Lower leg skin (tissue), 4 donors: ENCODE results near the gene GINS2. TPM values are rescaled to one million over a fixed set of nuclear protein-coding genes. Genes with fewer than 3 reads are reported as not detected.

Source experiments
- DNase-seq, 2 donors: peaks; one replicate each; pipeline ENCODE4 v3.0.0-alpha.2; 2019; ENCODE audit warnings: low spot score in 2 of 2
- H3K4me3 ChIP-seq: fragments of 200-600 bp; sonication (generic); 2 replicates; pipeline ENCODE4 v1.5.1; 2017; ENCODE audit warnings: mild to moderate bottlenecking, low read depth; ENCODE audit not compliant: poor library complexity, severe bottlenecking
- CTCF ChIP-seq, 3 donors: fragments of 450-650 bp; IDR thresholded peaks; one replicate each; pipeline ENCODE4 v1.5.1; 2016; ENCODE audit warnings: antibody characterized with exemption in 3 of 3, mild to moderate bottlenecking in 3 of 3, moderate library complexity in 2 of 3
- POLR2A ChIP-seq, 2 donors: fragments of 450-650 bp; IDR thresholded peaks; one replicate each; pipeline ENCODE4 v1.6.1; 2016 to 2017; ENCODE audit warnings: antibody characterized with exemption in 2 of 2, mild to moderate bottlenecking in 1 of 2, moderate library complexity in 1 of 2
- WGBS, 2 donors: methylation state at CpG; one replicate each; pipeline ENCODE4 v1.1.5; 2018; 5-methylcytosine and 5-hydroxymethylcytosine counted together
- intact Hi-C: fragments of 100-400 bp; cut with DNase I; formaldehyde crosslinking; loops from one replicate; pipeline ENCODE4 v1.15.0; 2023; ENCODE audit warnings: low total_unique reads
- total RNA-seq, 4 donors: library from RNA; depleted of rRNA; stranded (reverse); fragments of >200 nt; gene quantifications; one replicate each; pipeline ENCODE4 v1.1.0, GENCODE V29; 2016

Gene GINS2
- total RNA-seq, 4 donors from 2014 or later, result 0.38 to 0.98 (median 0.91) TPM; not detected in 1

GRCh38 chr16:85629853-85630252 is 58.9 kb downstream of the GINS2 start:
- DNase-seq, result no peak
- H3K4me3 ChIP-seq, result no peak overlapping the region
- WGBS, 2 donors, result 92 to 96% methylated on average over 5 of the region's 5 CpGs
- intact Hi-C loops, result no loop called here
- TF ChIP-seq CTCF (IDR thresholded peaks at IDR 0.05), result no peak
- no peak for TF ChIP-seq POLR2A (IDR thresholded peaks at IDR 0.05)

- WGBS, 2 donors, result 96 to 97% methylated on average over 4 to 10 of the region's 10 CpGs
- no peak for DNase-seq
- intact Hi-C loops, result no loop called here
- TF ChIP-seq CTCF (IDR thresholded peaks at IDR 0.05) (no peak), POLR2A (IDR thresholded peaks at IDR 0.05) (no peak)
- H3K4me3 ChIP-seq, result no peak overlapping the region
Observed at GRCh38 chr16:85629326-85629725, 59.4 kb downstream of the GINS2 start.

GRCh38 chr16:85628645-85629044 is 60.1 kb downstream of the GINS2 start:
- TF ChIP-seq POLR2A (IDR thresholded peaks at IDR 0.05), result no peak
- no peak for TF ChIP-seq CTCF (IDR thresholded peaks at IDR 0.05)
- no peak overlapping the region for H3K4me3 ChIP-seq
- no peak for DNase-seq
- intact Hi-C loops, result no loop called here
- 96 to 97% methylated on average over 14 of the region's 14 CpGs for WGBS, 2 donors

- WGBS, 2 donors, result 86 to 88% methylated on average over 5 of the region's 5 CpGs
- DNase-seq, result no peak
- no peak overlapping the region for H3K4me3 ChIP-seq
- TF ChIP-seq CTCF (IDR thresholded peaks at IDR 0.05) (no peak), POLR2A (IDR thresholded peaks at IDR 0.05) (no peak)
- intact Hi-C loops, result no loop called here
Observed at GRCh38 chr16:85628265-85628556, 60.5 kb downstream of the GINS2 start.

- no peak for DNase-seq
- no peak for TF ChIP-seq POLR2A (IDR thresholded peaks at IDR 0.05)
- TF ChIP-seq CTCF (IDR thresholded peaks at IDR 0.05), result no peak
- WGBS, 2 donors, result 82 to 91% methylated on average over 29 to 30 of the region's 30 CpGs
- no peak overlapping the region for H3K4me3 ChIP-seq
- intact Hi-C loops, result no loop called here
Observed at GRCh38 chr16:85627526-85628264, 61.1 kb downstream of the GINS2 start.

GRCh38 chr16:85627089-85627488 is 61.7 kb downstream of the GINS2 start:
- H3K4me3 ChIP-seq, result no peak overlapping the region
- WGBS, 2 donors, result 58 to 74% methylated on average over 5 to 8 of the region's 8 CpGs
- TF ChIP-seq CTCF (IDR thresholded peaks at IDR 0.05), result no peak
- no peak for TF ChIP-seq POLR2A (IDR thresholded peaks at IDR 0.05)
- no peak for DNase-seq
- intact Hi-C loops, result no loop called here
